HEK293 (cell line): ENCODE results near the gene KIAA1191.

Source experiments
- ZNF513 ChIP-seq: fragments of 450-650 bp; IDR thresholded peaks from 2 replicates; pipeline ENCODE4 v1.5.1; 2018; ENCODE audit warnings: missing biosample characterization, missing genetic modification characterization
- ZNF776 ChIP-seq: fragments of 450-650 bp; formaldehyde crosslinking; IDR thresholded peaks from 2 replicates; pipeline ENCODE4 v1.5.0; 2017; ENCODE audit warnings: missing biosample characterization, missing genetic modification characterization, borderline replicate concordance
- ZXDB ChIP-seq: fragments of 450-650 bp; formaldehyde crosslinking; IDR thresholded peaks from 2 replicates; pipeline ENCODE4 v1.5.1; 2016; ENCODE audit warnings: missing biosample characterization, missing genetic modification characterization

DNA sequence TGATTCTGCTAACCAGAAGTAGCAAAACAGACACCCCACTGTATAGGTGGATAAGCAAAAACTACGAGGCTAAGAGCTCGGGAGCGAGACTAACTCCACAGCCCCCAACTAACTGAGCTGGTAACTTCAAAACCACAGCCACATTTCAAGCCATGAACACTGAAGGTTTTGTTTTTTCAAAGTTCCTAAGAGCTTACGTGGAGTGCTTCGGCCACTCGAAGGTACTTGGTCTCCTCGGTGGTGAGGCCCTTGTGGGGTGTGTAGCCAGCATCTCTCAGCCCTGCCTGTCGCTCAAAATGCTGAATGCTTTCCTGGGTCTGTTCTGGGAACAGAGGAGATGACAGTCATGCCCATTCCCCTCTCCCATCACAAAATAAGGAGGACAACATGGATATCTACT lies 11.1 kb downstream of the KIAA1191 start:
- TF ChIP-seq ZXDB (tag by site-specific recombination) (no peak), ZNF776 (tag by site-specific recombination) (no peak), ZNF513 (no peak)
